ENCODE results near the gene TMEM150B. TPM values are rescaled to one million over a fixed set of nuclear protein-coding genes. Genes with fewer than 3 reads are reported as not detected.
A peak's percentile ranks its signal among the peaks of the same experiment; 100 is the strongest.

Gene TMEM150B
- total RNA-seq, 4 donors from 2014 or later = 5.5 to 17.1 (median 7.7) TPM

GRCh38 chr19:55321466-55322137, 3.5 kb downstream of the TMEM150B start:
- Histone ChIP-seq H3K4me3 (no peak overlapping the region), H3K9me3 (no peaks in the 10 kb centered on the region), H3K27ac (peak overlapping the region in 1 of 4 donors; percentile 50), H3K36me3 (no peaks in the 10 kb centered on the region), H3K27me3 (peaks cover 0 to 11% of the 10 kb centered on the region in 2 donors), H3K4me1 (no peaks in the 10 kb centered on the region)
- 69 to 81% methylated on average over 9 of the region's 9 CpGs for WGBS, 2 donors
- no peak for DNase-seq (ENCODE audit: low spot score in 2 of 2)
- TF ChIP-seq EP300 (IDR thresholded peaks at IDR 0.05) (no peak), CTCF (IDR thresholded peaks at IDR 0.05) (no peak), POLR2A (IDR thresholded peaks at IDR 0.05) (no peak)

DNA sequence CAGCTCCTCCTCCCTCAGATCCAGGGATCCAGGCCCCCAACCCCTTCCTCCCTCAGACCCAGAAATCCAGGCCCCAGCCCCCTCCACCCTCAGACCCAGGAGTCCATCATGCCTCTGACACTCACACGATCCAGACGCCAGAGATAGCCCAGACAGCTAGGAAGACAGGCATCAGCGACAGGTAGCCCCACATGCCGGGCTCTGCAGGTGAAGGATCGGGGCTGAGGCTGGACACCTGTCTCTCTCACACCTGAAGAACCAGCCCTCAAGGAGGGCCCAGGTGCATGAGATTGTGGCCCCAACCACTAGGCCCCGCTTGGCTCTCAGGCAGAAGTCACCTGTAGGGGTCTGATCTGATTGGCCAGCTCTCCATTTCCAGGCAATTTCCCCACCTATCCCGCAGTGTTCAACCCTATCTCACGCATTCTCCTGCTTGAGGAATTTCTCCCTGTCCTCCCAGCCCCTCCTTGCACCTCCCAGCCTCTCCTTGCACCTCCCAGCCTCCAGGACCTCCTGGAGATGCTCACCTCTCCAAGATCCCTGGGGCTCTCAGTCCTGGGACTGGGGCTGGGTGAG, 4.2 kb downstream of the TMEM150B start:
- WGBS, 2 donors = 92 to 96% methylated on average over 8 of the region's 8 CpGs
- H3K27ac ChIP-seq = no peak overlapping the region
- no peak overlapping the region for H3K4me3 ChIP-seq
- no peaks in the 10 kb centered on the region for H3K9me3 ChIP-seq
- peaks cover 0 to 11% of the 10 kb centered on the region in 2 donors for H3K27me3 ChIP-seq
- no peak for TF ChIP-seq EP300 (IDR thresholded peaks at IDR 0.05)
- no peak for TF ChIP-seq CTCF (IDR thresholded peaks at IDR 0.05)
- TF ChIP-seq POLR2A (IDR thresholded peaks at IDR 0.05) = no peak
- no peaks in the 10 kb centered on the region for H3K4me1 ChIP-seq
- no peak for DNase-seq (ENCODE audit: low spot score in 2 of 2)
- H3K36me3 ChIP-seq = no peaks in the 10 kb centered on the region

GRCh38 chr19:55319785-55320184, 5.4 kb downstream of the TMEM150B start:
- no peak for DNase-seq (ENCODE audit: low spot score in 2 of 2)
- Histone ChIP-seq H3K4me3 (no peak overlapping the region), H3K27ac (no peak overlapping the region), H3K27me3 (peaks cover 0 to 11% of the 10 kb centered on the region in 2 donors), H3K9me3 (no peaks in the 10 kb centered on the region), H3K36me3 (no peaks in the 10 kb centered on the region), H3K4me1 (no peaks in the 10 kb centered on the region)
- 6 to 21% methylated on average over 20 to 21 of the region's 21 CpGs for WGBS, 2 donors
- no peak for TF ChIP-seq POLR2A (IDR thresholded peaks at IDR 0.05)
- TF ChIP-seq CTCF (IDR thresholded peaks at IDR 0.05) = no peak
- no peak for TF ChIP-seq EP300 (IDR thresholded peaks at IDR 0.05)

- TF ChIP-seq EP300 (IDR thresholded peaks at IDR 0.05) (no peak), POLR2A (IDR thresholded peaks at IDR 0.05) (no peak), CTCF (IDR thresholded peaks at IDR 0.05) (no peak)
- H3K27me3 ChIP-seq = peaks cover 0 to 11% of the 10 kb centered on the region in 2 donors
- H3K9me3 ChIP-seq = no peaks in the 10 kb centered on the region
- H3K4me1 ChIP-seq = no peaks in the 10 kb centered on the region
- peaks cover 0 to 10% (median 0%) of the 10 kb centered on the region in 3 donors for H3K36me3 ChIP-seq
- no peak overlapping the region for H3K4me3 ChIP-seq
- H3K27ac ChIP-seq = no peak overlapping the region
- 74 to 81% methylated on average over 7 to 8 of the region's 8 CpGs for WGBS, 2 donors
- DNase-seq (ENCODE audit: low spot score in 2 of 2) = no peak
Measured at GRCh38 chr19:55316646-55317045, 8.5 kb downstream of the TMEM150B start.

DNA sequence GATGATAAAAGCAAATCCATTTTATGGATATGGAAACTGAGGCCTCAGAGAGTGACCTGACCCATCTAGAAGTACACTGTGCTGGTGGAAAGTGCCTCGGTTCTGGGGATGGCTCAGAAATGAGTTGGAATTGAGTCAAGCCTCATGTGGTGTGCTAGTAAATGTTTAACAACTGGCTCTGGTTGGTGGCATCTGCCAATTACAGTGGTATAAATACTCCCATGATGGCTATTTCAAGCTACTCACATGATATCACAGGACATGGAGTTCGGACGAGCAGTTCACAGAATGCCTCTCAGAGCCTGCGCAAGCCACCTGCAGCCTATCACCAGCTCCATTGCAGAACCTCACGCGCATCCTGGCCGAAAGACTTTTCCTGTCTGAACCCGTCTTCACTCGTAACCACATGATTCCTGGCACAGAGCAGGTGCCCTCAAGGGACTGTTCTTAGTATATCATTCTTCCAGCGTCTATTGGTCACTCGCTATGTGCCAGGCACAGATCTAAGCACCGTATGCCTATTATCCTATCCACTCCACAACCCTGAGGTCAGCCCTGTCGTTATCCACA, 9.1 kb downstream of the TMEM150B start:
- no peak for DNase-seq (ENCODE audit: low spot score in 2 of 2)
- no peak overlapping the region for H3K4me3 ChIP-seq
- WGBS, 2 donors = 80 to 89% methylated on average over 11 to 13 of the region's 13 CpGs
- TF ChIP-seq CTCF (IDR thresholded peaks at IDR 0.05) (no peak), POLR2A (IDR thresholded peaks at IDR 0.05) (no peak), EP300 (IDR thresholded peaks at IDR 0.05) (no peak)
- H3K27me3 ChIP-seq = peaks cover 0 to 11% of the 10 kb centered on the region in 2 donors
- no peaks in the 10 kb centered on the region for H3K9me3 ChIP-seq
- peaks cover 0 to 15% (median 0%) of the 10 kb centered on the region in 3 donors for H3K36me3 ChIP-seq
- H3K4me1 ChIP-seq = no peaks in the 10 kb centered on the region
- no peak overlapping the region for H3K27ac ChIP-seq
